GM08714 (cell line): ENCODE data around the gene GNPDA2.
"Not testable (repeated sequence)": the region's sequence is repeated elsewhere in the genome, so short reads cannot be mapped to it uniquely, and the experiment has no call there.

Source experiments
- H3K4me3 ChIP-seq: fragments of 200-500 bp; sonication (Bioruptor generic); 2 replicates; pipeline ENCODE4 v1.5.1; 2014; ENCODE audit warnings: mild to moderate bottlenecking, low read length, inconsistent platforms
- ZNF274 ChIP-seq: IDR thresholded peaks from 2 replicates; pipeline ENCODE4 v1.6.1; 2012; ENCODE audit warnings: mild to moderate bottlenecking, low read depth, low read length

Gene GNPDA2

DNA sequence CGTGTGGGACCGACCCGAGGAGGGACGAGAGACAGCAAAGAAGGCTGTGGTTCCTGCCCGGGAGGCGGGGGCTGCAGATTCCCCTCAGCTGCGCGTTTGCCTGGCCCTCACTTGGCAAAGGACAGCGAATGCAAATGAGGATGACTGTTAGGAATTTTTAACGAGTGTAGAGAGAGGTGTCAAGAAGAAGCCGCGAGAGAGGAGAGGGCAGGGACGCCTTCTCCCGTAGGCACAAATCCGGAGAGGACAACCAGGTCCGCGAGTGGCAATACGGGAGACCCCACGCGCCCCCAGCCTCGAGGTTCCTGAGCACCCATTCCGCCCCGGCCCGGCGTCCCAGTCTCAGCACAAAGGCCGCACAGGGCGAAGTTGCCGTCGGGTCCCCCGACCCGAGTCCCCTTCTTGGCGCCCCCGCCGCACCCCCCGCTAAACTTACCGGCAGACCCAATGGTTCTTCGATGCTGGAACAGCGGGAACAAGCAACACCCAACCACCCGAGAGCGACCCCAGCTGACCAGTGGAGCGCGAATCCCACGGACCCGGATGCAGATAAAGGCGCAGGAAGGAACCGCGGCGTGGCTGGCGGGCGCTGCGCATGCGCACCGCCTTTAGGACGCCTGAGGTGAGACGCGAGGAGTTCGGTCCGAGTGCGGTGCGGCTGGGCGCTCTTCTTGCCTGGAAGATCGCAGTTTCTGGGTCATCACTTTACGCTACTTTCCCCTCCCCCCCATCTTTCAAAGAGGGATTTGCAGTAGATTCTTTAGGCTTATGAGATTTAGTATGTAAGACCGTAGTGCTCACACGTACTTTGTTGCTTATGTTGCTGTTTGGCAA is at the start of gene GNPDA2:
Gene GNPDA2 (minus strand): TSS at position 519 of the 834 bp plus-strand sequence. CDS start 4,349 bp downstream, outside the sequence.
- peak within 1 kb of the TSS; percentile 80 for H3K4me3 ChIP-seq

GRCh38 chr4:44772340-44772739 is 46.0 kb upstream of the GNPDA2 start:
- no peak overlapping the region for H3K4me3 ChIP-seq
- no peak for TF ChIP-seq ZNF274

More for the DNA sequence above, at the start of gene GNPDA2:
- TF ChIP-seq ZNF274: no peak

DNA sequence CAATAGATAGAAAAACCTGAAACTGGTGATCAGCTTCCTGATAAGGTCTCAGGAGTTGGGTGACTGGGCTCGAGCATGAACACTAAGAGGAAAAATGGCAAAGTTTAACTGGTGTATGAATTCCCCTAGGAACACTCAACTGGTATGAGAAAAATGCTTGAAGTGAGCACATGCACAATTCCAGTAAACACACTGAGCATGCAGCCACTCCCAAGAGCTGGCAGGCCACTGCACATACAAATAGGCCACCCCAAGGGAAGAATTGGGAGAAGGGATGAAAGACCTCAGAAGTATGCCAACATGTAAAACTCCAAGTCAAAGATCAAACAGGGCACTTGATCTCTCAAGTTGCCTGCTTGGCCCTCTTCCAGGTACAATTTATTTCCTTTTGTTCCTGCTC is 45.4 kb upstream of the GNPDA2 start:
- TF ChIP-seq ZNF274: no peak
- no peak overlapping the region for H3K4me3 ChIP-seq

GRCh38 chr4:44766453-44766852 is 40.1 kb upstream of the GNPDA2 start:
- no peak for TF ChIP-seq ZNF274
- no peak overlapping the region for H3K4me3 ChIP-seq

DNA sequence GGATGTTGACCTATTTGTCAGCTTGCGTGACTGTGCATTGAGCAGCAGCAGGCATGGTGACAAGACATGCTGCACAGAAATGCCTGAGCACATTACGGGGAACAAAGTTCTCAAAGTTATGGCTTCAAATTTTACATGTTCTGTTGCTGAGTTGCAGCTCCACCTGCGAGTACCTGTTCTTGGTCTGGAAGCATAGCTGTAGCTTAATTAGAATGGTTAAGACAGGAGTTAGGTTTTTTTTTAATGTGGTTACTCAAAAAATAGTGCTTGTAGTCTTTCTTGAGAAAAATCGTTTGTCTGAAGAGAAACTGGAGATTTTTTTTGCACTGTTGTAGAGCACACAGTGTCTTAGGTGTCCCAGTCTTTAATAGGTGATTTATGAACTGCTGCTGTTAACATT is 38.8 kb upstream of the GNPDA2 start:
- no peak overlapping the region for H3K4me3 ChIP-seq

DNA sequence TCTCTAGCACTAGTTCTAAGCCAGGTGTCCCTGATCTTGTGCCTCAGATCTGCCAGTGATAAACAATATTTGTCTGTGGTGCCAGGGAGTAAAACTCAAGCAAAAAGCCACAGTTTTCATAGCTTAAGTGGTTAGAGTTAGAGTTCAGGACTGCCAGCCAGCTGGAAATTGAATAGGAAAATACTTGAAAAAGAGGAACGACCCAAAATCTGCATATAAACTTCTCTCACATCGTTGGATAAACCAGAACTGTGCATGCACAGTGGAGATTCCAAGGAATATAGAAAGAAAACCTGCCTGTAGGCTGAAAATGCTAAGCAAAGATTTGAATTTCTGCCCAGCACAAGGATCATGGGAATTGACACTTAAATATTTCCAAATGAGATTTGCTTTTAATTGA is 35.0 kb upstream of the GNPDA2 start:
- TF ChIP-seq ZNF274: no peak
- H3K4me3 ChIP-seq: no peak overlapping the region

More for the DNA sequence above, 38.8 kb upstream of the GNPDA2 start:
- no peak for TF ChIP-seq ZNF274

GRCh38 chr4:44760142-44760898 is 34.0 kb upstream of the GNPDA2 start:
- no peak overlapping the region for H3K4me3 ChIP-seq
- no peak for TF ChIP-seq ZNF274

DNA sequence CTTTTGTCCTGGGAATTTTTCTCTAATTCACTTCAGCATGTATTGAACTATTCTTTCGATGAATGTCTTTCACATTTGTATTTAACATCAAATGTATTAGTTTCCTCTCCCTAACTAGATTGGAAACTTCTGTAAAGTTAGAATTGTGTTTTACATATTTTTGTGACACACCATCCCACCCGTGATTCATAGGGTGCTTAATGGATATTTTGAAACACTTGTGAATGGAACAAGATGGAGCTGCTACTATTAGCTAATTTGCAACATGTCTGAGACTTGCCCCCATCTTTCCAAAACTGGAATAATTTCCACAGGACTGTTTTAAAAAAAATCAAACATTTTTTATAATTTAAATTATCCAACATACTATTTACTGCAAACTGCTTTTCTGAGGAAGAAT is 30.2 kb upstream of the GNPDA2 start:
- no peak for TF ChIP-seq ZNF274
- H3K4me3 ChIP-seq: no peak overlapping the region

- no peak for TF ChIP-seq ZNF274
- H3K4me3 ChIP-seq: no peak overlapping the region
Measured at GRCh38 chr4:44740201-44740600, 13.8 kb upstream of the GNPDA2 start.

DNA sequence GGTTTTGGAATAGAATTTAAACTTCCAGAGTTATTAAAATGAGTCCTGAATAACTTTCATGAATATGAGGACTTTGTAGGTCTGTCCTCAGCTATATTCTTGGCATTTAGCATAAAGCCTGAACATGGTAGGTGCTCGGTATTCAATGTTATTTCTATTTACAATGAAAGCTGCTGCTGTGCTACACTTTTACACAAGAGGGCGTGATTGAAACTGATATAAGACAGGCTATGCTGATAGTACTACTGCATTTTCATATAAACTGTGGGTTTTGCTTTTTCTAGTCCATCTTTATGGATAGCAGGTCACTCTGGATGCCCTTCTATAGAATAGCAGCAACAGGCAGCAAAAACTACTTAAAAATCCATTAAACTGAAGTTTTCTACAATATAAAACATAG is 12.3 kb upstream of the GNPDA2 start:
- H3K4me3 ChIP-seq: no peak overlapping the region
- no peak for TF ChIP-seq ZNF274

- no peak overlapping the region for H3K4me3 ChIP-seq
- TF ChIP-seq ZNF274: no peak
Measured at GRCh38 chr4:44736900-44737299, 10.5 kb upstream of the GNPDA2 start.

DNA sequence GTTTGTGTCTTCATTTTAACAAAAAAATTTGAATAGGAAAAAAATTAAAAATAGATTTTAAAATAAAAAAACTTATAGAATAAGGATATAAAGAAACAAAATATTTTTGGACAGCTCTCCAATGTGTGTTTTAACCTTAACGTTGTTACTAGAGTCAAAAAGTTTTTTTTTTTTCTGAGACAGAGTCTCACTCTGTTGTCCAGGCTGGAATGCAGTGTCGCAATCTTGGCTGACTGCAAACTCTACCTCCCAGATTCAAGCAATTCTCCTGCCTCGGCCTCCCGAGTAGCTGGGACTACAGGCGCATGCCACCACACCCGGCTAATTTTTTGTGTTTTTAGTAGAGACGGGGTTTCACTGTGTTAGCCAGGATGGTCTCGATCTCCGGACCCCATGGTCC is 2.3 kb upstream of the GNPDA2 start:
- not testable (repeated sequence) for H3K4me3 ChIP-seq

GRCh38 chr4:44727471-44727870 is 1.1 kb upstream of the GNPDA2 start:
- H3K4me3 ChIP-seq: no peak overlapping the region
- no peak for TF ChIP-seq ZNF274

- no peak for TF ChIP-seq ZNF274
Measured at GRCh38 chr4:44725726-44726037, 674 bp downstream of the GNPDA2 start.

GRCh38 chr4:44725166-44725565 is 1.2 kb downstream of the GNPDA2 start:
- peak overlapping the region; percentile 80 for H3K4me3 ChIP-seq
- no peak for TF ChIP-seq ZNF274

More at GRCh38 chr4:44725726-44726037, 674 bp downstream of the GNPDA2 start:
- peak overlapping the region; percentile 80 for H3K4me3 ChIP-seq
